ENCODE measurements around the gene ERI3. TPM values are rescaled to one million over a fixed set of nuclear protein-coding genes. Genes with fewer than 3 reads are reported as not detected.

The ERI3 gene
- total and polyA plus RNA-seq, 2 donors (not counting 3 experiments of a cell fraction or from before 2014, with no cell fraction given): 45.3 to 94.0 TPM

DNA sequence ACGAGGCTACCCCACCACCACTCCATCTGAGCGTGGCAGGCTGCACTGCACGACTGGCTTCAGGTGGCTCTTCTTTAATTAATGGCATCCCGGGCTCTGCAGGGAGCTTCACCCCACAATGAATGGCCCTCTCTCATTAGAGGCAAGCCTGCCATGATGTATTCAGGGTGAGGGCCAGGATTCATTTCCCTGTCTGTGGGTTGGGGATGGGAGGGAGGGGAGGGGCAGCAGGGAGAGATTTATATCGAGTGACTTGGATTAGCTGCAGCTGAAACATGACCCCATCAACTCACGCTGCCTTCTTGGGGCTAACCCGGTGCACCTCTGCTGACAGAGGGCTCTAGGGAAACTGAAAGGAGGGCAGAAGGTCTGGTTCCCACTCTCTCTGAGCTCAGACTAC, 54.2 kb downstream of the ERI3 start:
- H4K20me1 ChIP-seq (replicated peaks; ENCODE audit: control insufficient read depth, extremely low read depth, insufficient read depth, low read length): no peaks in the 10 kb centered on the region
- H3K9me3 ChIP-seq (replicated peaks; ENCODE audit: control insufficient read depth, insufficient read depth, low read length): no peaks in the 10 kb centered on the region
- no peak overlapping the region for H3K4me2 ChIP-seq (ENCODE audit: insufficient read depth, low read length)
- no TSS peak for BruUV-seq (replicated peaks)
- TF ChIP-seq POLR2A (IDR thresholded peaks at IDR 0.05; ENCODE audit: low read depth, low read length) (no peak), POLR2AphosphoS5 (IDR thresholded peaks at IDR 0.05; ENCODE audit: insufficient read depth, low read depth, low read length) (no peak), EZH2 (IDR thresholded peaks at IDR 0.05; ENCODE audit: borderline replicate concordance, low read depth, low read length, severe bottlenecking) (no peak), FOS (IDR thresholded peaks at IDR 0.05; ENCODE audit: borderline replicate concordance, insufficient read depth, low read length) (no peak), MYC (IDR thresholded peaks at IDR 0.05; ENCODE audit: low read depth, low read length) (no peak), GATA2 (IDR thresholded peaks at IDR 0.05; ENCODE audit: insufficient read depth, insufficient read length, low read depth, low read length) (no peak), JUN (IDR thresholded peaks at IDR 0.05; ENCODE audit: borderline replicate concordance, insufficient read depth, insufficient read length, low read depth) (no peak)
- TF ChIP-seq, protein P1, sequence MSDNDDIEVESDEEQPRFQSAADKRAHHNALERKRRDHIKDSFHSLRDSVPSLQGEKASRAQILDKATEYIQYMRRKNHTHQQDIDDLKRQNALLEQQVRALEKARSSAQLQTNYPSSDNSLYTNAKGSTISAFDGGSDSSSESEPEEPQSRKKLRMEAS (IDR thresholded peaks at IDR 0.05; ENCODE audit: insufficient read depth, insufficient read length): no peak
- TF ChIP-seq, protein P2, sequence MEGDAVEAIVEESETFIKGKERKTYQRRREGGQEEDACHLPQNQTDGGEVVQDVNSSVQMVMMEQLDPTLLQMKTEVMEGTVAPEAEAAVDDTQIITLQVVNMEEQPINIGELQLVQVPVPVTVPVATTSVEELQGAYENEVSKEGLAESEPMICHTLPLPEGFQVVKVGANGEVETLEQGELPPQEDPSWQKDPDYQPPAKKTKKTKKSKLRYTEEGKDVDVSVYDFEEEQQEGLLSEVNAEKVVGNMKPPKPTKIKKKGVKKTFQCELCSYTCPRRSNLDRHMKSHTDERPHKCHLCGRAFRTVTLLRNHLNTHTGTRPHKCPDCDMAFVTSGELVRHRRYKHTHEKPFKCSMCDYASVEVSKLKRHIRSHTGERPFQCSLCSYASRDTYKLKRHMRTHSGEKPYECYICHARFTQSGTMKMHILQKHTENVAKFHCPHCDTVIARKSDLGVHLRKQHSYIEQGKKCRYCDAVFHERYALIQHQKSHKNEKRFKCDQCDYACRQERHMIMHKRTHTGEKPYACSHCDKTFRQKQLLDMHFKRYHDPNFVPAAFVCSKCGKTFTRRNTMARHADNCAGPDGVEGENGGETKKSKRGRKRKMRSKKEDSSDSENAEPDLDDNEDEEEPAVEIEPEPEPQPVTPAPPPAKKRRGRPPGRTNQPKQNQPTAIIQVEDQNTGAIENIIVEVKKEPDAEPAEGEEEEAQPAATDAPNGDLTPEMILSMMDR (IDR thresholded peaks at IDR 0.05; ENCODE audit: extremely low read depth in 1 of 2, insufficient read depth in 1 of 2, low read depth in 1 of 2, low read length in 2 of 2): no peak
- CTCF ChIA-PET: no interaction called here
- no peaks in the 10 kb centered on the region for H3K4me1 ChIP-seq (ENCODE audit: control insufficient read depth, extremely low read depth, insufficient read depth, low read length)
- no peak overlapping the region for H3K9ac ChIP-seq (replicated peaks; ENCODE audit: extremely low read depth, insufficient read depth, low read length)
- POLR2A ChIA-PET: no interaction called here
- DNase-seq (ENCODE audit: low read depth, low spot score) (no peak), FAIRE-seq (no peak)
- intact Hi-C loops (cut with micrococcal nuclease): no loop called here
- no peak overlapping the region for H3K27ac ChIP-seq (ENCODE audit: insufficient read depth, low read depth, low read length)
- no peaks in the 10 kb centered on the region for H3K79me2 ChIP-seq (ENCODE audit: control insufficient read depth, insufficient read depth, low read length)
- dilution Hi-C loops (cut with MboI; ENCODE audit: extremely low pct_ligation_motif_present, low sequenced_read_pairs): no loop called here
- H3K27me3 ChIP-seq (ENCODE audit: control insufficient read depth in 2 of 2, insufficient read depth in 2 of 2, low read length in 2 of 2): no peaks in the 10 kb centered on the region
- H3K36me3 ChIP-seq (ENCODE audit: control insufficient read depth in 2 of 2, extremely low read depth in 1 of 2, insufficient read depth in 2 of 2, low read length in 2 of 2): peaks cover 0 to 15% of the 10 kb centered on the region in 2 experiments
- H3K9me1 ChIP-seq (replicated peaks; ENCODE audit: control insufficient read depth, extremely low read depth, insufficient read depth, low read length): no peaks in the 10 kb centered on the region
- no peak overlapping the region for H3K4me3 ChIP-seq (replicated peaks in 1 of 3; ENCODE audit: insufficient read depth in 1 of 3, low read depth in 1 of 3, low read length in 3 of 3)
- no peak overlapping the region for H2AFZ ChIP-seq (ENCODE audit: low read depth, low read length)

Data from endothelial cell of umbilical vein (primary cell).